T-cell (primary cell): ENCODE results near the gene GCHFR. TPM values are rescaled to one million over a fixed set of nuclear protein-coding genes. Genes with fewer than 3 reads are reported as not detected.

Source experiments
- ATAC-seq, 4 experiments: fragments of 200-7000 bp in 3 of 4; fragments of 150-1000 bp in 1 of 4; cut with Tn5 transposase; replicated peaks in 1 of 4; 1 replicate in 3 of 4; 2 replicates in 1 of 4; pipeline ENCODE4 v1.10.0; 2021; ENCODE audit warnings: moderate library complexity in 3 of 4, mild to moderate bottlenecking in 2 of 4, moderate number of reproducible peaks in 1 of 4
- CTCF ChIA-PET, 2 donors: fragments of 300-600 bp; sonication (Branson Sonifier 250); formaldehyde crosslinking; loops; one replicate each; lab custom pipeline; 2022; ENCODE audit warnings: antibody characterized with exemption in 2 of 2; lab: Charles Lee
- POLR2A ChIA-PET, 2 donors: fragments of 300-600 bp; sonication (Branson Sonifier 250); formaldehyde crosslinking; loops; one replicate each; lab custom pipeline; 2022; ENCODE audit warnings: antibody characterized with exemption in 2 of 2; lab: Charles Lee
- DNase-seq, 35 experiments: peaks; one replicate each; pipeline versions ENCODE4 v3.0.0 to v3.0.0-alpha.2; 2013 to 2023
- H3K27ac ChIP-seq: one replicate; pipeline ENCODE4 v1.5.1; 2013; ENCODE audit warnings: low read length
- H3K27me3 ChIP-seq, 2 experiments: replicated peaks in 1 of 2; 1 replicate in 1 of 2; 2 replicates in 1 of 2; pipeline versions ENCODE4 v1.6.1 to v1.7.0; 2013; ENCODE audit warnings: low read length in 1 of 2, mixed read lengths in 1 of 2; ENCODE audit not compliant: control insufficient read depth in 2 of 2, insufficient read depth in 2 of 2; ENCODE audit errors: extremely low read depth in 1 of 2
- H3K36me3 ChIP-seq, 2 donors: 1 replicate in 1 of 2; 2 replicates in 1 of 2; pipeline versions ENCODE4 v1.6.1 to v1.7.0; 2013; ENCODE audit warnings: low read length in 1 of 2; ENCODE audit not compliant: control insufficient read depth in 2 of 2, insufficient read depth in 1 of 2; ENCODE audit errors: extremely low read depth in 1 of 2
- H3K4me1 ChIP-seq, 2 experiments: 1 replicate in 1 of 2; 2 replicates in 1 of 2; pipeline versions ENCODE4 v1.6.1 to v1.7.0; 2013; ENCODE audit warnings: low read length in 2 of 2, mixed read lengths in 1 of 2; ENCODE audit not compliant: insufficient read depth in 2 of 2, control insufficient read depth in 1 of 2; ENCODE audit errors: extremely low read depth in 1 of 2
- H3K4me3 ChIP-seq, 2 donors: 1 replicate in 1 of 2; 2 replicates in 1 of 2; pipeline versions ENCODE4 v1.5.1 to v1.7.0; 2013; ENCODE audit warnings: mild to moderate bottlenecking in 2 of 2, low read length in 1 of 2, moderate library complexity in 1 of 2; ENCODE audit not compliant: control insufficient read depth in 1 of 2; ENCODE audit errors: extremely low read depth in 1 of 2
- H3K9me3 ChIP-seq: 2 replicates; pipeline ENCODE4 v1.7.0; 2013
- H3K27ac Mint-ChIP-seq, 2 donors: one replicate each; pipeline ENCODE4 v1.8.0; 2020 to 2021; ENCODE audit warnings: mild to moderate bottlenecking in 2 of 2, mixed read lengths in 2 of 2
- H3K27me3 Mint-ChIP-seq, 2 donors: one replicate each; pipeline ENCODE4 v1.8.0; 2021 to 2022; ENCODE audit warnings: mixed read lengths in 2 of 2
- H3K36me3 Mint-ChIP-seq: one replicate; pipeline ENCODE4 v1.8.0; 2021; ENCODE audit warnings: mixed read lengths
- H3K4me1 Mint-ChIP-seq, 3 donors: one replicate each; pipeline ENCODE4 v1.8.0; 2020 to 2022; ENCODE audit warnings: mixed read lengths in 3 of 3, mild to moderate bottlenecking in 1 of 3
- H3K4me3 Mint-ChIP-seq, 3 donors: one replicate each; pipeline ENCODE4 v1.8.0; 2020 to 2022; ENCODE audit warnings: mild to moderate bottlenecking in 3 of 3, mixed read lengths in 3 of 3, moderate library complexity in 3 of 3
- H3K9me3 Mint-ChIP-seq, 3 donors: one replicate each; pipeline ENCODE4 v1.8.0; 2020 to 2022; ENCODE audit warnings: mixed read lengths in 3 of 3
- WGBS: methylation state at CpG from one replicate; pipeline ENCODE4 v1.1.5; 2013; ENCODE audit warnings: missing lambda C conversion rate; ENCODE audit not compliant: insufficient coverage; 5-methylcytosine and 5-hydroxymethylcytosine counted together
- total RNA-seq, 35 experiments: library from RNA in 6 of 35; stranded (reverse) in 6 of 35; fragments of 120-200 nt in 1 of 35; gene quantifications; one replicate each; pipeline versions ENCODE4 v1.2.1 to v1.2.4 and lab custom pipeline; 2013 to 2026

Gene GCHFR
- total RNA-seq (10 to 100 TPM; 13.7 to 29.9 (median 28.4) TPM), total RNA-seq (lab: John Stamatoyannopoulos, UW) (2.4 to 23.9 (median 12.4) reads per million in 29 experiments)
- 17.1 TPM for total RNA-seq (2013)

- H3K4me1 Mint-ChIP-seq = peaks cover 33 to 41% (median 38%) of the 10 kb centered on the region in 3 donors
- Histone ChIP-seq H3K27me3 (no peaks in the 10 kb centered on the region), H3K4me1 (peaks cover 12 to 42% of the 10 kb centered on the region in 2 experiments), H3K27ac (peak within 1 kb of the TSS; percentile 77), H3K9me3 (no peaks in the 10 kb centered on the region), H3K4me3 (peak within 1 kb of the TSS; percentile 81 to 97), H3K36me3 (peaks cover 0 to 2% of the 10 kb centered on the region in 2 donors)
- DNase-seq (peak in 31 of 35 experiments; percentile 16 to 78 (median 45)), ATAC-seq (peak; percentile 68 to 76 (median 76))
- H3K27me3 Mint-ChIP-seq = no peaks in the 10 kb centered on the region
- peak within 1 kb of the TSS; percentile 93 for H3K27ac Mint-ChIP-seq
- POLR2A ChIA-PET = no interaction called here
- H3K36me3 Mint-ChIP-seq = peaks cover 6% of the 10 kb centered on the region
- no peaks in the 10 kb centered on the region for H3K9me3 Mint-ChIP-seq
- whole genome bisulfite sequencing = under 1% methylated on average over 70 of the region's 75 CpGs
- peak within 1 kb of the TSS; percentile 86 to 88 (median 87) for H3K4me3 Mint-ChIP-seq
- CTCF ChIA-PET = no interaction called here
Observed at GRCh38 chr15:40763801-40764628, at the start of gene GCHFR. Gene GCHFR, plus strand, starts transcription at chr15:40764068. Its CDS starts 113 bp downstream, at chr15:40764181.

GRCh38 chr15:40714144-40714543 is 49.7 kb upstream of the GCHFR start:
- no peaks in the 10 kb centered on the region for H3K9me3 Mint-ChIP-seq
- no peak for DNase-seq
- Histone ChIP-seq H3K4me3 (no peak overlapping the region), H3K36me3 (no peaks in the 10 kb centered on the region), H3K4me1 (no peaks in the 10 kb centered on the region), H3K9me3 (no peaks in the 10 kb centered on the region), H3K27ac (no peak overlapping the region), H3K27me3 (no peaks in the 10 kb centered on the region)
- ChIA-PET POLR2A (interaction anchor here in 1 of 2 donors (0.9 kb wide), 1 partner anchor 71 kb away, joined by 8 read pairs; no protein-coding TSS in a partner anchor), CTCF (interaction anchor here in 1 of 2 donors (0.6 to 1.0 kb wide), 3 partner anchors 11 to 441 kb away, joined by 3 read pairs; no protein-coding TSS in a partner anchor)
- WGBS = no CpG with 5 or more reads among the region's 2 CpGs
- H3K4me3 Mint-ChIP-seq = no peak overlapping the region
- no peak for ATAC-seq
- no peaks in the 10 kb centered on the region for H3K4me1 Mint-ChIP-seq
- H3K36me3 Mint-ChIP-seq = peaks cover 4% of the 10 kb centered on the region
- no peak overlapping the region for H3K27ac Mint-ChIP-seq
- H3K27me3 Mint-ChIP-seq = no peaks in the 10 kb centered on the region

- no peak overlapping the region for H3K27ac ChIP-seq
- H3K27me3 Mint-ChIP-seq = no peaks in the 10 kb centered on the region
- WGBS = 100% methylated on average over 2 of the region's 6 CpGs
Observed at GRCh38 chr15:40716165-40716564, 47.7 kb upstream of the GCHFR start.

GRCh38 chr15:40721701-40722100 is 42.2 kb upstream of the GCHFR start:
- no peaks in the 10 kb centered on the region for H3K9me3 Mint-ChIP-seq
- no peaks in the 10 kb centered on the region for H3K27me3 Mint-ChIP-seq
- POLR2A ChIA-PET = interaction anchor here in 1 of 2 donors (0.6 kb wide), 1 partner anchor 1623 kb away, joined by 3 read pairs; no protein-coding TSS in a partner anchor
- no peak overlapping the region for H3K27ac Mint-ChIP-seq
- ATAC-seq = no peak
- Histone ChIP-seq H3K4me3 (no peak overlapping the region), H3K27ac (no peak overlapping the region), H3K36me3 (no peaks in the 10 kb centered on the region), H3K9me3 (no peaks in the 10 kb centered on the region), H3K4me1 (no peaks in the 10 kb centered on the region), H3K27me3 (no peaks in the 10 kb centered on the region)
- no CpG with 5 or more reads among the region's 1 CpG for WGBS
- no peaks in the 10 kb centered on the region for H3K4me1 Mint-ChIP-seq
- CTCF ChIA-PET = interaction anchor here (0.5 kb wide), 2 partner anchors 14 to 21 kb away, joined by 3 to 4 read pairs; no protein-coding TSS in a partner anchor
- H3K4me3 Mint-ChIP-seq = no peak overlapping the region
- no peaks in the 10 kb centered on the region for H3K36me3 Mint-ChIP-seq
- no peak for DNase-seq

More at GRCh38 chr15:40716165-40716564, 47.7 kb upstream of the GCHFR start:
- H3K4me3 Mint-ChIP-seq = no peak overlapping the region
- no peaks in the 10 kb centered on the region for H3K9me3 ChIP-seq
- no peaks in the 10 kb centered on the region for H3K27me3 ChIP-seq
- H3K36me3 Mint-ChIP-seq = no peaks in the 10 kb centered on the region
- H3K27ac Mint-ChIP-seq = no peak overlapping the region
- no peak overlapping the region for H3K4me3 ChIP-seq
- ChIA-PET CTCF (no interaction called here), POLR2A (interaction anchor here in 1 of 2 donors (0.6 kb wide), 1 partner anchor 10 kb away, joined by 3 read pairs; no protein-coding TSS in a partner anchor)
- H3K4me1 ChIP-seq = no peaks in the 10 kb centered on the region
- H3K9me3 Mint-ChIP-seq = no peaks in the 10 kb centered on the region
- ATAC-seq = no peak
- H3K4me1 Mint-ChIP-seq = no peaks in the 10 kb centered on the region
- H3K36me3 ChIP-seq = no peaks in the 10 kb centered on the region
- no peak for DNase-seq

GRCh38 chr15:40722354-40722753 is 41.5 kb upstream of the GCHFR start:
- Histone ChIP-seq H3K4me1 (no peaks in the 10 kb centered on the region), H3K27me3 (no peaks in the 10 kb centered on the region), H3K4me3 (no peak overlapping the region), H3K36me3 (no peaks in the 10 kb centered on the region), H3K27ac (no peak overlapping the region), H3K9me3 (no peaks in the 10 kb centered on the region)
- no CpG with 5 or more reads among the region's 4 CpGs for WGBS
- Mint-ChIP-seq H3K9me3 (no peaks in the 10 kb centered on the region), H3K4me1 (no peaks in the 10 kb centered on the region), H3K27me3 (no peaks in the 10 kb centered on the region), H3K4me3 (no peak overlapping the region), H3K36me3 (no peaks in the 10 kb centered on the region), H3K27ac (no peak overlapping the region)
- ATAC-seq (no peak), DNase-seq (no peak)
- CTCF ChIA-PET = no interaction called here
- POLR2A ChIA-PET = interaction anchor here in 1 of 2 donors (0.6 to 0.7 kb wide), 2 partner anchors 60 to 120 kb away, joined by 4 read pairs; no protein-coding TSS in a partner anchor

GRCh38 chr15:40722934-40723333 is 40.9 kb upstream of the GCHFR start:
- H3K27ac Mint-ChIP-seq = no peak overlapping the region
- DNase-seq (no peak), ATAC-seq (no peak)
- H3K36me3 ChIP-seq = no peaks in the 10 kb centered on the region
- WGBS = no CpG with 5 or more reads among the region's 2 CpGs
- H3K9me3 Mint-ChIP-seq = no peaks in the 10 kb centered on the region
- H3K27me3 ChIP-seq = no peaks in the 10 kb centered on the region
- no peaks in the 10 kb centered on the region for H3K4me1 Mint-ChIP-seq
- no peaks in the 10 kb centered on the region for H3K4me1 ChIP-seq
- H3K36me3 Mint-ChIP-seq = no peaks in the 10 kb centered on the region
- no peak overlapping the region for H3K4me3 ChIP-seq
- no peak overlapping the region for H3K27ac ChIP-seq
- no peaks in the 10 kb centered on the region for H3K9me3 ChIP-seq
- ChIA-PET POLR2A (interaction anchor here in 1 of 2 donors (0.6 to 0.7 kb wide), 2 partner anchors 60 to 121 kb away, joined by 4 read pairs; no protein-coding TSS in a partner anchor), CTCF (no interaction called here)
- no peaks in the 10 kb centered on the region for H3K27me3 Mint-ChIP-seq
- H3K4me3 Mint-ChIP-seq = no peak overlapping the region
